ENCODE results near the gene METTL2A.
"Not testable (repeated sequence)": the region's sequence is repeated elsewhere in the genome, so short reads cannot be mapped to it uniquely, and the experiment has no call there.

GRCh38 chr17:62473030-62473982 lies 49.6 kb downstream of the METTL2A start:
- TF ChIP-seq CTCF, POLR2A (IDR thresholded peaks at IDR 0.05): not testable (repeated sequence)

All from esophagus squamous epithelium (tissue), 4 donors.